Kidney (tissue), 14 donors: ENCODE results near the gene MAP1LC3C. TPM values are rescaled to one million over a fixed set of nuclear protein-coding genes. Genes with fewer than 3 reads are reported as not detected.

Experiments
- DNase-seq, 5 donors: peaks; one replicate each; pipeline ENCODE4 v3.0.0-alpha.2; 2013 to 2020
- FAIRE-seq: peaks from 2 replicates; lab custom pipeline; 2012; peaks lifted over from hg19 to GRCh38; lab: Jason Lieb, UNC
- H3K27ac ChIP-seq, 2 donors: one replicate each; pipeline ENCODE4 v1.7.0; 2013; ENCODE audit warnings: low read depth in 2 of 2, low read length in 2 of 2, inconsistent platforms in 1 of 2
- H3K27me3 ChIP-seq: one replicate; pipeline ENCODE4 v1.7.1; 2013; ENCODE audit warnings: low read length, inconsistent platforms; ENCODE audit not compliant: control insufficient read depth, insufficient read depth
- H3K36me3 ChIP-seq, 3 donors: one replicate each; pipeline versions ENCODE4 v1.7.0 to v1.7.1; 2013; ENCODE audit warnings: low read length in 3 of 3, control low read depth in 1 of 3, inconsistent platforms in 1 of 3; ENCODE audit not compliant: insufficient read depth in 3 of 3, control insufficient read depth in 2 of 3
- H3K4me1 ChIP-seq, 3 donors: one replicate each; pipeline versions ENCODE4 v1.7.0 to v1.7.1; 2013; ENCODE audit warnings: low read length in 3 of 3, inconsistent platforms in 1 of 3, low read depth in 1 of 3; ENCODE audit not compliant: control insufficient read depth in 2 of 3, insufficient read depth in 2 of 3
- H3K4me3 ChIP-seq, 3 donors: one replicate each; pipeline versions ENCODE4 v1.7.0 to v1.8.1; 2013; ENCODE audit warnings: low read length in 3 of 3, control low read depth in 1 of 3, inconsistent platforms in 1 of 3
- H3K9ac ChIP-seq, 3 donors: one replicate each; pipeline versions ENCODE4 v1.7.0 to v1.7.1; 2013; ENCODE audit warnings: low read length in 3 of 3, control low read depth in 1 of 3, inconsistent platforms in 1 of 3
- H3K9me3 ChIP-seq, 3 donors: one replicate each; pipeline versions ENCODE4 v1.7.0 to v1.7.1; 2013; ENCODE audit warnings: low read length in 3 of 3, control low read depth in 1 of 3, inconsistent platforms in 1 of 3; ENCODE audit not compliant: control insufficient read depth in 2 of 3, insufficient read depth in 1 of 3
- CTCF ChIP-seq: IDR thresholded peaks from 3 replicates; pipeline ENCODE4 v1.5.1; 2012; ENCODE audit warnings: mild to moderate bottlenecking, moderate library complexity, borderline replicate concordance; ENCODE audit not compliant: insufficient read depth; ENCODE audit errors: extremely low read depth
- intact Hi-C: fragments of 100-400 bp; cut with DNase I; formaldehyde crosslinking; loops from one replicate; pipeline ENCODE4 v1.11.1; 2022
- polyA plus RNA-seq: library from polyadenylated mRNA; stranded (reverse); fragments of 350-450 nt; fragmentation: Illumina TruSeq; extraction: RNeasy Lipid Tissue Mini Kit (QIAGEN cat#74804); gene quantifications from one replicate; pipeline ENCODE4 v1.2.3, GENCODE V29; 2014; ENCODE audit warnings: low read depth, low replicate concordance; ENCODE audit not compliant: insufficient read depth
- total RNA-seq: library from RNA; stranded (reverse); fragmentation: NEBNext Ultra II Directional; extraction: Animal tissue kit (Norgen Biotek cat#: 25700); gene quantifications from one replicate; pipeline ENCODE4 v1.2.1, GENCODE V29; 2021
- donor health status: control.
- donor health status: control.
- donor health status: control.
- donor health status: control.
- donor health status: control.
- donor health status: DM: yes; HTN: yes; CAD: no.
- donor health status: Normal renal cell carcinoma (clear cell type).

MAP1LC3C gene
- total and polyA plus RNA-seq, 2 donors from 2014 or later, result 5.1 TPM; not detected in 1

GRCh38 chr1:242002072-242002471, 3.2 kb upstream of the MAP1LC3C start:
- Histone ChIP-seq H3K9me3 (no peaks in the 10 kb centered on the region), H3K9ac (no peak overlapping the region), H3K4me3 (no peak overlapping the region), H3K27ac (no peak overlapping the region), H3K27me3 (no peaks in the 10 kb centered on the region), H3K4me1 (no peaks in the 10 kb centered on the region), H3K36me3 (no peaks in the 10 kb centered on the region)
- intact Hi-C loops, result no loop called here
- no peak for TF ChIP-seq CTCF
- no peak for FAIRE-seq
- no peak for DNase-seq

- FAIRE-seq (no peak), DNase-seq (no peak)
- H3K4me1 ChIP-seq, result no peaks in the 10 kb centered on the region
- H3K9me3 ChIP-seq, result no peaks in the 10 kb centered on the region
- no peaks in the 10 kb centered on the region for H3K36me3 ChIP-seq
- no peaks in the 10 kb centered on the region for H3K27me3 ChIP-seq
- no peak overlapping the region for H3K27ac ChIP-seq
- intact Hi-C loops, result no loop called here
- no peak overlapping the region for H3K4me3 ChIP-seq
- no peak overlapping the region for H3K9ac ChIP-seq
- TF ChIP-seq CTCF, result no peak
These were observed 1.5 kb upstream of the MAP1LC3C start for GRCh38 chr1:242000434-242000833.

- DNase-seq, result peak; percentile 66 to 83 (median 70)
- no peaks in the 10 kb centered on the region for H3K36me3 ChIP-seq
- H3K27ac ChIP-seq, result no peak overlapping the region
- H3K4me3 ChIP-seq, result peak overlapping the region; percentile 32 to 67 (median 58)
- no peak for FAIRE-seq
- TF ChIP-seq CTCF, result peak; percentile 45
- intact Hi-C loops, result no loop called here
- no peaks in the 10 kb centered on the region for H3K4me1 ChIP-seq
- H3K9me3 ChIP-seq, result no peaks in the 10 kb centered on the region
- H3K27me3 ChIP-seq, result no peaks in the 10 kb centered on the region
- peak overlapping the region in 2 of 3 donors; percentile 2 to 26 for H3K9ac ChIP-seq
These were observed 431 bp downstream of the MAP1LC3C start for GRCh38 chr1:241998412-241998921.

- intact Hi-C loops, result no loop called here
- Histone ChIP-seq H3K27ac (no peak overlapping the region), H3K4me3 (no peak overlapping the region), H3K27me3 (no peaks in the 10 kb centered on the region), H3K36me3 (no peaks in the 10 kb centered on the region), H3K9me3 (no peaks in the 10 kb centered on the region), H3K9ac (no peak overlapping the region), H3K4me1 (no peaks in the 10 kb centered on the region)
- FAIRE-seq (no peak), DNase-seq (no peak)
- TF ChIP-seq CTCF, result no peak
These were observed 1.4 kb downstream of the MAP1LC3C start for GRCh38 chr1:241997401-241997998.
